HEK293 (cell line): ENCODE data around the gene DCST1.

ENCODE experiments used
- CTCF ChIP-seq: fragments of 450-650 bp; formaldehyde crosslinking; IDR thresholded peaks from 2 replicates; pipeline ENCODE4 v1.5.1; 2016; ENCODE audit warnings: missing biosample characterization, missing genetic modification characterization
- HIC1 ChIP-seq: fragments of 450-650 bp; formaldehyde crosslinking; IDR thresholded peaks from 2 replicates; pipeline ENCODE4 v1.5.1; 2016; ENCODE audit warnings: missing biosample characterization, missing genetic modification characterization
- ZBTB44 ChIP-seq: fragments of 450-650 bp; IDR thresholded peaks from 2 replicates; pipeline ENCODE4 v1.5.1; 2018; ENCODE audit warnings: missing biosample characterization, mild to moderate bottlenecking, missing genetic modification characterization
- ZNF138 ChIP-seq: fragments of 450-650 bp; formaldehyde crosslinking; IDR thresholded peaks from 2 replicates; pipeline ENCODE4 v1.5.1; 2016; ENCODE audit warnings: missing biosample characterization, missing genetic modification characterization, borderline replicate concordance

- TF ChIP-seq HIC1 (tag by site-specific recombination), result no peak
- TF ChIP-seq CTCF, result no peak
- TF ChIP-seq ZBTB44 (tag by site-specific recombination), result no peak
- TF ChIP-seq ZNF138 (tag by site-specific recombination), result no peak
These were observed 38.1 kb downstream of the DCST1 start for GRCh38 chr1:155071701-155072100.
